T47D (cell line): Measurements from ENCODE around the gene CTBP2.
"Not testable (repeated sequence)": the region's sequence is repeated elsewhere in the genome, so short reads cannot be mapped to it uniquely, and the experiment has no call there.

ENCODE experiments used
- DNase-seq, 2 experiments: peaks; one replicate each; pipeline versions ENCODE4 v3.0.0 to v3.0.0-alpha.2; 2011 to 2012; ENCODE audit warnings: low read depth in 1 of 2, low spot score in 1 of 2
- JUND ChIP-seq: IDR thresholded peaks from 2 replicates; pipeline ENCODE4 v1.6.1; 2012; ENCODE audit warnings: low read depth
- in situ Hi-C: cut with HindIII; loops from 2 replicates; pipeline ENCODE4 v1.10.0; 2016; ENCODE audit warnings: low sequenced_read_pairs, low pct_unique_long_range_greater_than_20kb

CTBP2 gene

DNA sequence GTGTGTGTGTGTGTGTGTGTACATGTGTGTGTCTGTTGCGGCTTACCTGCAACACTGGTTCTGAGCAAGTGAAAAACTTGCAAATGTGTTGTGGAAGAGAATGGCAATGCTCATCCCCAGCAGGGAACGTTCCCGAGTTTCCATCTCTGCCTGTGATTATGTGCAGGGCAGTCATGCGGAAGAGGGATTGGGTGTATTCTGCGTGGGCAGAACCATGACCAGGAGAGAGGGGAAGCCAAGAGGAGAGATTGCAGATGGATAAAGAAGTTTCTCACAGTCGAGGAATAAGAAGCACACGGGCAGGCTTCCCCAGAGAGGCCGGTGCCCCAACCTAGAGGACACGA, 99.9 kb downstream of the CTBP2 start:
- TF ChIP-seq JUND, result no peak
- in situ Hi-C loops, result no loop called here
- DNase-seq, result no peak

DNA sequence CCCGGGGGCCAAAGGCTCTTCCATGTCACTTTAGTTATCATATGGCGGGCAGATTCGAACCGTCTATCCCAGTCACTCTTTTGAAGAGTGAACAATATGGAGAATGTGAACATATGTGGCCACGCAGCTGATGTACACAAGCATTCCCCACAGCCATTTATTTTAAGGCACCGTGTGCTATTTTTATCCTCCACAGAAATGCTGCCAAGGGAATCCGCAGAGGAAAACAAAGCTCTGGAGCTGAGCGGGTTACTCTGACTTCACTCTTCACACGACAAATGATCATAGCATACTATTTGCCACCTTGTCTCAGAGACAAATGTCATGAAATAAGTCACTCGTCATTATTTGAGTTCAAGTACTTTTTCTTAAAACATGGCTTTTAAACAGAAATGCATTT, 100.3 kb downstream of the CTBP2 start:
- TF ChIP-seq JUND, result no peak
- no peak for DNase-seq
- in situ Hi-C loops, result no loop called here

DNA sequence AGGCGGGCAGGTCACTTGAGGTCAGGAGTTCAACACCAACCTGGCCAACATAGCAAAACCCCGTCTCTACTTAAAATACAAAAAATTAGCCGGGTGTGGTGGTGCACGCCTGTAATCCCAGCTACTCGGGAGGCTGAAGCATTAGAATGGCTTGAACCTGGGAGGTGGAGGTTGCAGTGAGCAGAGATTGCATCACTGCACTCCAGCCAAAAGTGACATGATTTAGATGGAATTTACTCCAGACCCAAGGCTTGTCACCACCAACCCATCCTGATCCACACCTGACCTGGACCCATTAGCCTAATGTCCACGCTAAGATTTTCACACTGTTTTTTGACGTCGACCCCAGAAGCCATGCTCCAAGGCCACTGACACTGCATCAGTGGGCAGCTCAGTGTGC, 101.0 kb downstream of the CTBP2 start:
- in situ Hi-C loops, result not testable (repeated sequence)

DNA sequence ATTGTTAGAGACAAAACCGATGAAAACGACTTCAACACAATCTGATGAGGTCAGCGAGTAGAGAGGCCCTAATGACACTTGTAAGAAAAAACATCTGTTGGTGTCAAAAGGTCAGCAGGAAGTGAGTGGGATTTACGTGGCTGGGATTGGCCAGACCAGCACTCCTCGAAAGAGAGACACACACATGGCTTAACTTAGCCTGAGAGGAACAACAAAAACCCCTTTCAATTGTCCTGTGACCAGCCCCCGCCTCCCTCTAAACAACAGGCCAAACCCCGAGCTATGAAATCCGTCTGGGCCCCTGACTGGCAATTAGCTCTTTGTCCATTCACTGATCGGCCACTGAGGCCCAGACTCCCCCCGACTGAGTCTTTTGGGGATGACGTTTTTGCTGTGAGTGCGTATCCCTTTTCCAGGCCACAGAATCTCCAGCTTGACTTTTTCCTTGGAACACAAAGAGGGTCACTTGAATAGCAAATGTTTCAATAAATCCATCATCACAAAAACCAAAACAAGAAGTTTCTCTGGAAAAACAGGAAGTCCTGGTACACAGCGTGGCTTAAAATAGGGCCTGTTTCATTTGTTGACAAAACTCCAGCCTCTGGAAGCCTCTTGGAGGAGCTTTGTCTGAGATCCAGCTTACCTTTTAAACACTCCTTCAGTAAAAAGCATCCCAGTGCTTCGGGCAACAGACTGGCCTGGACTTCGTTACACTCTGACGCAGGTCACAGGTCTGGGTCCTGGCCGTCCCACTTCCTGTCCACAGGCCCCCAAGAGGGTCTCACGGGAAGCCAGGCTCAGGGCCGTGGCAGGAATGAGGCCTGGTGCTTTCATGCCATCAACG, 103.0 kb downstream of the CTBP2 start:
- TF ChIP-seq JUND, result no peak
- peak in 1 of 2 experiments; percentile 32 for DNase-seq
- in situ Hi-C loops, result no loop called here

More for the DNA sequence above, 101.0 kb downstream of the CTBP2 start:
- not testable (repeated sequence) for DNase-seq

DNA sequence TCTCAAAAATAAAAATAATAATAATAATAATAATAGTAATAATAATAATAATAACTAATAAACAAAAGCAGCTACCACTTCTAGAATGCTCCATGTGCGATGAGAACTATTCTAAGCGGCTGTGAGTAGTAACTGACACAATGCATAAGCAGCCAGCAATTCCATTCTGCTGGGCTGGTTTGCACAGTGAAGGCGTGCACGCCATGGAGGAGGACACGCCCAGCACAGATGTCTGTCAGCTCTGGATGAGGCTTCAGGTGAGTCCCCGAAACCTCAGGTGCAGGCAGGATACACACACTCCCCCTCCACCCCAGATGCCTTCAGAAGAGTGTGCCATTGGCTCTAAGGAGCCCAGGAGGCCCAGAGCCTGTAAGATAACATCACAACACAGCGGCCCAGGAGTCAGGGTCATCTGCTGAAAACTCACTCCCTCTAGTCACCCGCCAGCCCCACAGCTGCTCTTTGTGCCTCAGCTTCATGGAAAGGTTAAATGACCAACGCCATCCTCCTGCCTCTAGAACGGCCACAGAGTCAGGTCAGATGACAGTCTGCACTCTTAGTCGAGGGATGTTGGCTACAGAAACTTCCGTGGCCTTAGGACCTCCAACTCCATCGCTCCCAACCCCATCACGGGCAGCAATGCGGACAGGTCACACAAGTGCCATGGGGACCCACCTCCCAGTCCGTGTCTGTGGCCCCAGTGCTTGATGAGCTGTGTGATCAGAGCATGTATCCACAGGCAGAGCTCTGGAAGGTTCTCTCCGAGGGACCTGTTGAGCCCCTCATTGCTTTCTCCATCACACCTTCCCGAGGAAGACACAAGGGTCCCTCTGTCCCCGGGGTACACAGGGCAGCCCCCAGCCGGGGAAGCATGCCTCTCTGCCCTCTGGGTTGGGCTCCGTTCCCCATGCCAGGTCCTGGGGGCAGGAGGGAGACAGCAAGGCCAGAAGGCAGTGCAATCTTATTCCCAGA, 103.9 kb downstream of the CTBP2 start:
- TF ChIP-seq JUND, result no peak
- in situ Hi-C loops, result no loop called here
- no peak for DNase-seq

DNA sequence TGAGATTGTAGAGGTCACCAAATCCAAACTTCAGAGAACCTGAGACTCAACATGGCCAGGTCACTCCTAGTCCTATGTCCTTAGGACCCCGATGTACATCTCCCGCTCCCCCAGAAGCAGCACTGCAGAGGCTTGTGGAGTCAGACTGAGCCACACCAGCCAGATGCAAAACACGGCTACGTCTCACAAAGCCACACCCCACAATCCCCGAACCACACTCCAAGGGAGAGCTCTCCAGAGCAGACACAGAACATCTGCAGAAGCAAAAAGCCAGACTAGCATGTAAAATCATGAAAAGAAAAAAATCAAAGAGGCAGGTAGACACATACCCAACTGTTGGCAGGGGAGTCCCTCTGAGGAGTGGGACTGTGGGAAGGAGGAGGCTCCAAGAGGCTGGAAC, 104.9 kb downstream of the CTBP2 start:
- no peak for DNase-seq
- in situ Hi-C loops, result no loop called here
- TF ChIP-seq JUND, result no peak

DNA sequence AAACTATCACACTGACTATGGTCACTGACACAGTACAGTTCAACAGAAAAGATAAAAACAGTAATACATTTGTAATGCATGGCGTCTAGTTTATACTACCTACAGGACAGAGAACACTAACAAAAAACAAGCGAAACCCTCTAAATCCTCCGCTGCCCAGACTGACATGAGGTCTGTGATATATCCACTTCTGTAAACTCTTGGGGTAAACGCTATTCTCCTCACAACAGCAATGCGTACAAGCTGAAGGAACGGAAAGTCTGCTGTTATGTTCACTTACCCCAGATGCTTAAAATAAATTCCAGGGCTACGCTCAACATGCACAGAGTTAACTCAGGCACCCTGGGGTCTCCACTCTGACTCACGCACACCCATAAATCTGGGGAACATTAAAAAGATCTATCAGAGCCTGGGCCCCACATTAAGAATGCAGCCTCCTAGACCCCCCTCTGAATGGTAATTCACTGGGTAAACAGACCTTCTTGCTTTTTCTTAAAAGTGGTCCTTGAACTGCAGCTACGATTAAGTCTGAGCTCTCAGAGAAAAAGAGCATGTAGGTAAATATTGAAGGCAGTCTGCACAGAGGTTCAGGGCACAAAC, 105.6 kb downstream of the CTBP2 start:
- in situ Hi-C loops, result no loop called here
- DNase-seq, result no peak
- TF ChIP-seq JUND, result no peak

DNA sequence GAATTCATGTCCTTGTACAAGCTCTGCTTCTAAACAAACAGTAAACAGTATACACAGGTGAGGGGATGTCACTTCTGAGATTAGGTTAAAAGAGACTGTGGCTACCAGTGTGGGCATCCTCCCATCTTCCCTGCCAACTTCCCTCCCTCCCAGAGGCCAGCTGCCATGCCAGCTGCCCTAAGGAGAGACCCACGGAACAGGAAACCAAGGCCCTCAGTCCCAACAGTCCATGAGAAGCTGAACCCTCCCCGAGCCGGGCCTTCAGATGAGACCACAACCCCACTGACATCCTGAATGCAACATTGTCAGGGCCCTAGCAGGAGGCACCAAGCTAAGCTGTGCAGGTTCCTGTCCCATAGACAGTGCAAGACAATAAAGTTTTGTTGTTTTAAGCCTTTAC, 106.1 kb downstream of the CTBP2 start:
- no peak for DNase-seq
- TF ChIP-seq JUND, result no peak
- in situ Hi-C loops, result no loop called here

DNA sequence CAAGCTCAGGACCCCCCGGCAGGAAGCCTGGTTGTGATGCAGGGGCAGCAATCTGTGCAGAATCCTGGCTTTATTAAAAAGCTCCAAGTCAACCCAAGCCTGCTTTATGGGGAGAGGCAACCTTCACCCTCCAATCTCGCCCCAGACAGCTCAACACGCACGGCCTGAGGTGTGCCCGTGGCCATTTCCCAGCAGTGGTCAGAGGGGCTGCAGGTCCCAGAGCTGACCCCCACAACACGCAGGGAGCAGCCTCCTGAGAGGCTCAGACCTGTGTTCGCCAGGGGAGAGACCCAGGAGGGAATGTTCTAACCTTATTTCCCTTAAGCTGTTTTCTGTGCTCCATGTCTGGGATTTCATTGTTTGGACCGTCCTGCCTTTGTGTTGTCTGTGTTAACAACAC, 108.2 kb downstream of the CTBP2 start:
- in situ Hi-C loops, result no loop called here
- no peak for DNase-seq
- TF ChIP-seq JUND, result no peak

DNA sequence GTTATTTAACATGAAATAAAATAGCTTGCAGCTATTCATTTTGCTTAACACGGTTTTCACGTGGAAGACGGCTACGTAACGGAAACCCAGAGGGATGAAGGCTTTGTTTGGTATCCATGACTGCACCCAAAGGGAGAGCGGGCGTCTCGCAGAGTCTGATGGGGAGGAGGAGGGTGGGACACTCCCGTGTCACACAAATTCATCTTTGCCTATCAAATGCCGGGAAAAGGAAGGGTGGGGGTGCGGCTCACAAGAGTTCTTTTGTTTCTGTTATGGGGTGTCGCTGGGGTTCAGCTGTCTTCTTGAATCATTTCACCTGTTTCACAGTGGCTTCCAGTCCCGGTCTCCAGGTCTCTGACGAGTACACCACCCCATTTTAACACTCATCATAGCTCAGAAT, 110.0 kb downstream of the CTBP2 start:
- TF ChIP-seq JUND, result no peak
- in situ Hi-C loops, result no loop called here
- DNase-seq, result no peak

DNA sequence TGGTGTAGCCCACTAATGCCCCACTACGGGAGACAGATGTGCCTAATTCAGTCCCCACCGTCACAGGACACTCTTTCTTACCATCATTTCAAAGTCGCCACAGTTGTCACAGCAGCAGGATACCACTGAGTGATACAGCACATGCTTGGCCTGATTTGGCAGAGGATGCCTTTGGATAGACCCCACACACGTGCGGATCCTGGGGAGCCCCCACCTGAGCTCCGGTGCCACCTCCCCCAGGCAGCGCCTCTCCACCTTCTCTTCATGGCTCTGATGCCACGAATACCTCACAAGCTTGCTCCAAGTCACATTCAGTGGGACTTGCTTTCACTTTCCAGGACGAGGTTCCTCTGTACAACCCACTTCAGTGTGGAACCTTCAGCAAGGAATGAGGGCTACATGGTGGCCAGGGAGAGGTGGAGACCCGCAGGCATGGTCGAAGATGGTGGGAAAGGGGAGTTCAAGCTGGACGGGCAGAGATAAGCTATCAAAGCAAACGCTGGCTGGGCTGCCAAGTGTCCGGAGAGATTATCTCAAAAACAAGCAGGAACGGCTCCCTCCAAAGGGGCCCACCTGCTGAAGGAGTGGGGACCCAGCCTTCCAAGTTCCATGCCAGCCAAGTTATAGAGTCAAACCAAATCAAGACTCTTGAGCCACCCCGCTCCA, 111.0 kb downstream of the CTBP2 start:
- DNase-seq, result no peak
- no peak for TF ChIP-seq JUND
- in situ Hi-C loops, result no loop called here

DNA sequence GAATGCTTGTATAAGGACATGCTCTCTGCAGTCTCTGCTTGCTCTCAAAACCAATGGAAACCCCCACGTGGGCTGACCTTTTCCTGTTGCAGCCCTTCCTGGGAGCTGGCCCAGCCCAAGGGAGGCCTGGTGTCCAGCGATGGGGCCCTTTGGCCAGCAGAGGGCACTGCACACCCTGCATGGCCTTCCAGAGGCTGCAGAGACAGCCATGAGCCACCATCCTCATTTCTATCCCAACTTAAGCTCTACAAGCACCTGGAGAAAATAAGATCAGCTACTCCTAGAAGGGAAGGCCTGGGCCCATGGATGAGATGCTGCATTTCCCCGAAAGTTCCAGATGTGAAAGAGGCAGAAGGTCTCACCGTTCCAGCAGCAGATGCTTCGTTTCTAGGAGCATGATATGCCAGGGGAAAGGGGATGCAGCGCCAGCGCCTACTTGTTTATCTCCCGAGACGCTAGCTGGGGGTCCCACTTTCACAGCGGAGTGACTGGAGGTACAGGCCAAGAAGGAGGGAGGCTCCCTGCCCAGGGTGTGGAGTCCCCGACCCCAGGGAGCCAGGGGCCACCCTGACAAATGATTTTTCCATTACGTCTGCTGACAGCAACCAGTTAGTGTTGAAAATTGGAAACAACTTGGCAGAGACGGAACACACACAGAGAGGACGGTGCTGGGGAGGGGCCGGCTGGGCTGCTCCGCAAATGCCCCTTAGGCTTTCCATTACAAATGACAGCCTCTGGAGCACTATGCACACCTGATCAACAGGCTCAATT, 112.1 kb downstream of the CTBP2 start:
- DNase-seq, result peak; percentile 51 to 78
- no peak for TF ChIP-seq JUND
- in situ Hi-C loops, result no loop called here
